OCI-LY7 (cell line): ENCODE measurements around the gene AKAP12. TPM values are rescaled to one million over a fixed set of nuclear protein-coding genes. Genes with fewer than 3 reads are reported as not detected.

Source experiments
- BruUV-seq: library from RNA; stranded (reverse); fragments of 400-500 nt; replicated peaks from 2 replicates; lab custom pipeline; 2021; lab: Mats Ljungman, UMichigan
- CTCF ChIA-PET: fragments of 300-600 bp; sonication (Branson Sonifier 250); formaldehyde crosslinking; loops from one replicate; lab custom pipeline; 2022; ENCODE audit warnings: antibody characterized with exemption; ENCODE audit not compliant: unreplicated experiment; lab: Charles Lee
- POLR2A ChIA-PET: fragments of 300-600 bp; sonication (Branson Sonifier 250); formaldehyde crosslinking; loops from one replicate; lab custom pipeline; 2022; ENCODE audit warnings: antibody characterized with exemption; lab: Charles Lee
- DNase-seq: peaks from one replicate; pipeline ENCODE4 v3.0.0-alpha.2; 2015; ENCODE audit warnings: low spot score
- H2AFZ ChIP-seq: fragments of 200-600 bp; sonication (generic), shearing (Covaris generic); 2 replicates; pipeline ENCODE4 v1.6.1; 2014; ENCODE audit warnings: mild to moderate bottlenecking, antibody characterized with exemption, low read length, moderate library complexity
- H3K27ac ChIP-seq: fragments of 200-600 bp; sonication (generic); 2 replicates; pipeline ENCODE4 v1.5.1; 2014; ENCODE audit warnings: mixed run types, low read depth, mild to moderate bottlenecking, moderate library complexity, low read length, inconsistent platforms; ENCODE audit not compliant: poor library complexity, severe bottlenecking
- H3K36me3 ChIP-seq: fragments of 200-600 bp; sonication (generic); 2 replicates; pipeline ENCODE4 v1.6.1; 2014; ENCODE audit warnings: mild to moderate bottlenecking, antibody characterized with exemption, low read length, moderate library complexity, mixed read lengths; ENCODE audit not compliant: insufficient read depth
- H3K4me1 ChIP-seq: fragments of 200-600 bp; sonication (generic); 2 replicates; pipeline ENCODE4 v1.5.1; 2014; ENCODE audit warnings: mild to moderate bottlenecking, low read length; ENCODE audit not compliant: insufficient read depth, poor library complexity, severe bottlenecking
- H3K4me2 ChIP-seq: fragments of 200-600 bp; sonication (generic); 2 replicates; pipeline ENCODE4 v1.6.1; 2014; ENCODE audit warnings: mild to moderate bottlenecking, low read length
- H3K4me3 ChIP-seq: fragments of 200-600 bp; sonication (generic); 2 replicates; pipeline ENCODE4 v1.5.1; 2014; ENCODE audit warnings: mild to moderate bottlenecking, low read depth, low read length; ENCODE audit not compliant: poor library complexity, severe bottlenecking
- H3K79me2 ChIP-seq: fragments of 200-600 bp; sonication (generic); 2 replicates; pipeline ENCODE4 v1.6.1; 2016; ENCODE audit warnings: low read depth, mild to moderate bottlenecking, low read length, moderate library complexity, mixed read lengths; ENCODE audit not compliant: insufficient read depth
- H3K9me2 ChIP-seq: fragments of 200-600 bp; sonication (generic); 2 replicates; pipeline ENCODE4 v1.6.1; 2016; ENCODE audit warnings: mild to moderate bottlenecking, low read length, mixed read lengths; ENCODE audit not compliant: insufficient read depth
- H3K9me3 ChIP-seq: fragments of 200-600 bp; sonication (generic); 2 replicates; pipeline ENCODE4 v1.6.1; 2014; ENCODE audit warnings: mild to moderate bottlenecking, mixed run types, low read length, mixed read lengths
- H4K20me1 ChIP-seq: fragments of 200-600 bp; sonication (generic); 2 replicates; pipeline ENCODE4 v1.6.1; 2014; ENCODE audit warnings: mild to moderate bottlenecking, antibody characterized with exemption, low read length, moderate library complexity, mixed read lengths; ENCODE audit not compliant: insufficient read depth
- EZH2phosphoT487 ChIP-seq: fragments of 200-600 bp; sonication (generic); IDR thresholded peaks from 2 replicates; pipeline ENCODE4 v1.6.1; 2018; ENCODE audit warnings: low read depth, borderline replicate concordance, mild to moderate bottlenecking, mixed run types, antibody characterized with exemption, low read length, moderate library complexity, mixed read lengths
- intact Hi-C: fragments of 100-400 bp; cut with micrococcal nuclease; formaldehyde crosslinking; loops from one replicate; pipeline ENCODE4 v1.10.0; 2022; ENCODE audit not compliant: unreplicated experiment
- total RNA-seq, 2 experiments: library from RNA; depleted of rRNA in 1 of 2; stranded (reverse); fragments of >200 nt in 1 of 2; shearing (Covaris generic) in 1 of 2; gene quantifications; 2 replicates each; pipeline ENCODE4 v1.2.3, GENCODE V29; 2014 to 2022
- TF ChIP-seq, protein P1 (sequence below): fragments of 200-600 bp; sonication (generic); conservative IDR thresholded peaks from 2 replicates; pipeline ENCODE4 v1.5.1; 2014; ENCODE audit warnings: mild to moderate bottlenecking, antibody characterized with exemption, low read length, moderate library complexity, mixed read lengths

AKAP12 gene
- total RNA-seq, 2 experiments from 2014 or later = 0.23 TPM; not detected in 1

DNA sequence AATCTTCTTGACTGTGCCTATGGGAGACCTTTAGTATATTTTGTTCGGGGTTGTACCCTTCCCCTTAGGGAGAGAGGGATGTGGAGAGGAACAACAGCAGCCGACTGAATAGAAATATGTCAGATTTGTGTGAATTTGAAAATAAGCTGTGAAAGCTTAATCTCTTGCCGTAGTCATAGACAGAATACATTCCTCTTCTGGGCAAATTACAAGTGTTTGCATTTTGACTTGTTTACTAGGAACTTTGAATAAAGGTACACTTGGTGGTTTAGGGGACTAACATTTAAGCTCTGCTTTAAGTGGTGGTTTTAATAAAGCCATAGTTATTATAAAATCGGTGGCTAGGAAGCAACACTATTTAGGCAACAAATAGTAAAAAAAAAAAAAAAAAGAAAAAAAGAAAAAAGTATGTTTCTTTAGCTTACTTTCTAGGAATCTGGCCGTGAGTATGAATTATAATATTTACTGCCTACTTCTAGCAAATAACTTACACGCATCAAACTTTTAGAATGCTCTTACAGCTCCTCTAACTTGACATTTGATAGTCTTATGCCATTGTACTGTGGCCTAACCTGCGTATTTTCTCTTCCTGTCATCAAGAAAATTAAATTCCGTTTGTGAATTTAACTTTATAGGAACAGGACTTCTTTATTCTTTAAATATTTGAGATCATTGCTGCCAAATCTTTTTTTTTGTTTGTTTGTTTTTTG lies 86.5 kb downstream of the AKAP12 start:
- POLR2A ChIA-PET = interaction anchor here (0.7 kb wide), 1 partner anchor 16 kb away, joined by 3 read pairs; no protein-coding TSS in a partner anchor
- H3K9me2 ChIP-seq = no peaks in the 10 kb centered on the region
- intact Hi-C loops = no loop called here

DNA sequence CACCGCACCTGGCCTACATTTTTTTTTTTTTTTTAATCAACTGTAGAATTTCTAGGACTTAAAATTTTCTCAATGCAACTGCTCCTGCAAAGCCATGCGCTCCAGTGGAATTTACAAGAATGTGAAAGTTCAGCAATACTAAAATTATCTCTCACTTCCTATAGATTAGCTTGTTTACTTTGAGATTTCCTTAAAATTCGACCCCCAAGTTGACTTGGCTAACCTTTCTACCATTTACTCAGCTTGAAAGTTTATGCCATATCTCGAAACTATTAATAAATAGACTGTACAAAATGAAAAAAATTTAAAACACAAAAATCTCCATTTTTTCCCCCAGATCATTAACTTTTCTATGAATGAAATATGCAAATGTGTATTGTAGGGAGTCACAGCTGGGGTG lies 87.3 kb downstream of the AKAP12 start:
- Histone ChIP-seq H3K4me1 (no peaks in the 10 kb centered on the region), H3K27ac (no peak overlapping the region), H4K20me1 (no peaks in the 10 kb centered on the region), H2AFZ (no peak overlapping the region), H3K4me3 (no peak overlapping the region), H3K79me2 (no peaks in the 10 kb centered on the region), H3K4me2 (no peak overlapping the region), H3K9me2 (no peaks in the 10 kb centered on the region), H3K9me3 (no peaks in the 10 kb centered on the region), H3K36me3 (no peaks in the 10 kb centered on the region)
- TF ChIP-seq EZH2phosphoT487 = no peak
- ChIA-PET POLR2A (interaction anchor here (0.7 kb wide), 1 partner anchor 549 kb away, joined by 3 read pairs; no protein-coding TSS in a partner anchor), CTCF (no interaction called here)
- intact Hi-C loops = no loop called here
- no peak for DNase-seq
- BruUV-seq = no TSS peak

More for the DNA sequence above, 86.5 kb downstream of the AKAP12 start:
- H3K4me3 ChIP-seq = no peak overlapping the region
- no peaks in the 10 kb centered on the region for H4K20me1 ChIP-seq
- CTCF ChIA-PET = interaction anchor here (0.9 kb wide), 1 partner anchor 14 kb away, joined by 3 read pairs; no protein-coding TSS in a partner anchor
- H3K79me2 ChIP-seq = no peaks in the 10 kb centered on the region
- no TSS peak for BruUV-seq
- no peaks in the 10 kb centered on the region for H3K9me3 ChIP-seq
- TF ChIP-seq, protein P1, sequence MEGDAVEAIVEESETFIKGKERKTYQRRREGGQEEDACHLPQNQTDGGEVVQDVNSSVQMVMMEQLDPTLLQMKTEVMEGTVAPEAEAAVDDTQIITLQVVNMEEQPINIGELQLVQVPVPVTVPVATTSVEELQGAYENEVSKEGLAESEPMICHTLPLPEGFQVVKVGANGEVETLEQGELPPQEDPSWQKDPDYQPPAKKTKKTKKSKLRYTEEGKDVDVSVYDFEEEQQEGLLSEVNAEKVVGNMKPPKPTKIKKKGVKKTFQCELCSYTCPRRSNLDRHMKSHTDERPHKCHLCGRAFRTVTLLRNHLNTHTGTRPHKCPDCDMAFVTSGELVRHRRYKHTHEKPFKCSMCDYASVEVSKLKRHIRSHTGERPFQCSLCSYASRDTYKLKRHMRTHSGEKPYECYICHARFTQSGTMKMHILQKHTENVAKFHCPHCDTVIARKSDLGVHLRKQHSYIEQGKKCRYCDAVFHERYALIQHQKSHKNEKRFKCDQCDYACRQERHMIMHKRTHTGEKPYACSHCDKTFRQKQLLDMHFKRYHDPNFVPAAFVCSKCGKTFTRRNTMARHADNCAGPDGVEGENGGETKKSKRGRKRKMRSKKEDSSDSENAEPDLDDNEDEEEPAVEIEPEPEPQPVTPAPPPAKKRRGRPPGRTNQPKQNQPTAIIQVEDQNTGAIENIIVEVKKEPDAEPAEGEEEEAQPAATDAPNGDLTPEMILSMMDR = no peak
- TF ChIP-seq EZH2phosphoT487 = no peak
- no peak overlapping the region for H2AFZ ChIP-seq
- H3K27ac ChIP-seq = no peak overlapping the region
- no peaks in the 10 kb centered on the region for H3K36me3 ChIP-seq
- no peaks in the 10 kb centered on the region for H3K4me1 ChIP-seq
- DNase-seq = no peak
- H3K4me2 ChIP-seq = no peak overlapping the region

DNA sequence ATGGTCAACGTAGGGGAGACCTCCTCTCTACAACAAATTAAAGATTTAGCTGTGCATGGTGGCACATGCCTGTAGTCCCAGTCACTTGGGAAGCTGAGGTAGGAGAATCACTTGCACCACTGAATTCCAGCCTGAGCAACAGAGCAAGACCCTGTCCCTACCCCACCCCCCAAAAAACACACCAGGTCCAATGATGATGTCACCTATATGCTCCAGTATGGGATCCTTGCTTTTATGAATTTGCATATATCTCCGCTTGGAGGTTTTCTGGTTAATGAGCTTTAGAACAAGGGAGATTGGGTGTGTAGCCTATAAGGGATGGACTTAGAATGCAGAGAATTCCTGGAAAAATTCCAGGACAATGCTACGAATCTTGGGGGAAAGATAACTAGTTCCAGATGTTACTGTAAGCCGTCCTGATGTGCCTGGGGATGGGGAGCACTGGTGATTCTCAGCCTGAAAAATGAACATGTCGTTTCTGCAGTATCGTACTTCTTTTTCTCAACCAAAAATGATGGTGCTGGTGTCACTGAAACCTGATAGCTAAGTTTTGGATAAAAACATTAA lies 90.4 kb downstream of the AKAP12 start:
- no peaks in the 10 kb centered on the region for H3K79me2 ChIP-seq
- H3K4me3 ChIP-seq = no peak overlapping the region
- no TSS peak for BruUV-seq
- POLR2A ChIA-PET = interaction anchor here (0.6 to 1.3 kb wide), 2 partner anchors 9 to 46 kb away, joined by 3 to 4 read pairs; no protein-coding TSS in a partner anchor
- H4K20me1 ChIP-seq = no peaks in the 10 kb centered on the region
- H3K9me2 ChIP-seq = no peaks in the 10 kb centered on the region
- H3K4me1 ChIP-seq = no peaks in the 10 kb centered on the region
- H3K27ac ChIP-seq = no peak overlapping the region
- intact Hi-C loops = no loop called here
- H3K36me3 ChIP-seq = no peaks in the 10 kb centered on the region
- no peak overlapping the region for H2AFZ ChIP-seq
- no peak for DNase-seq
- H3K4me2 ChIP-seq = no peak overlapping the region
- CTCF ChIA-PET = no interaction called here
- TF ChIP-seq, protein P1 = no peak
- no peak for TF ChIP-seq EZH2phosphoT487
- no peaks in the 10 kb centered on the region for H3K9me3 ChIP-seq
